Liver (tissue), 9 donors: ENCODE data around the gene TMEM86B. TPM values are rescaled to one million over a fixed set of nuclear protein-coding genes. Genes with fewer than 3 reads are reported as not detected.

ENCODE experiments used
- DNase-seq: peaks from one replicate; pipeline ENCODE4 v3.0.0-alpha.2; 2017; ENCODE audit warnings: low spot score
- H3K27ac ChIP-seq, 2 donors: one replicate each; pipeline ENCODE4 v1.7.0; 2013; ENCODE audit warnings: inconsistent platforms in 2 of 2, low read length in 2 of 2, control low read depth in 1 of 2, low read depth in 1 of 2, mild to moderate bottlenecking in 1 of 2
- H3K27me3 ChIP-seq, 4 donors: one replicate each; pipeline versions ENCODE4 v1.6.1 to v1.7.0; 2013; ENCODE audit warnings: low read length in 3 of 4, inconsistent platforms in 1 of 4, mild to moderate bottlenecking in 1 of 4, moderate library complexity in 1 of 4; ENCODE audit not compliant: control insufficient read depth in 4 of 4, insufficient read depth in 4 of 4
- H3K36me3 ChIP-seq, 4 donors: one replicate each; pipeline versions ENCODE4 v1.6.1 to v1.7.0; 2013; ENCODE audit warnings: low read length in 3 of 4, mild to moderate bottlenecking in 3 of 4, low read depth in 1 of 4, moderate library complexity in 1 of 4; ENCODE audit not compliant: control insufficient read depth in 4 of 4, insufficient read depth in 3 of 4
- H3K4me1 ChIP-seq, 4 donors: one replicate each; pipeline versions ENCODE4 v1.6.1 to v1.7.0; 2013; ENCODE audit warnings: low read length in 3 of 4, mild to moderate bottlenecking in 3 of 4, moderate library complexity in 1 of 4; ENCODE audit not compliant: control insufficient read depth in 4 of 4, insufficient read depth in 4 of 4
- H3K4me3 ChIP-seq, 3 donors: one replicate each; pipeline versions ENCODE4 v1.6.1 to v1.7.0; 2013; ENCODE audit warnings: low read length in 3 of 3, control low read depth in 1 of 3, low read depth in 1 of 3, mild to moderate bottlenecking in 1 of 3
- H3K9ac ChIP-seq, 2 donors: one replicate each; pipeline ENCODE4 v1.7.0; 2013; ENCODE audit warnings: low read length in 2 of 2, mild to moderate bottlenecking in 2 of 2, moderate library complexity in 2 of 2, control low read depth in 1 of 2, low read depth in 1 of 2
- H3K9me3 ChIP-seq, 4 donors: one replicate each; pipeline versions ENCODE4 v1.6.1 to v1.7.0; 2013; ENCODE audit warnings: low read length in 3 of 4; ENCODE audit not compliant: control insufficient read depth in 4 of 4
- ATF3 ChIP-seq: IDR thresholded peaks from 2 replicates; pipeline ENCODE4 v1.6.1; 2016; ENCODE audit warnings: antibody characterized with exemption
- CTCF ChIP-seq: fragments of 150-350 bp; IDR thresholded peaks from 2 replicates; pipeline ENCODE4 v1.5.1; 2017; ENCODE audit warnings: improper control_type of control experiment, low read depth, low read length; ENCODE audit not compliant: missing input control
- EGR1 ChIP-seq, 2 donors: IDR thresholded peaks; 2 replicates each; pipeline ENCODE4 v1.6.1; 2016 to 2018; ENCODE audit warnings: antibody characterized with exemption in 2 of 2, low read depth in 2 of 2
- FOXA1 ChIP-seq: IDR thresholded peaks from 2 replicates; pipeline ENCODE4 v1.6.1; 2016; ENCODE audit warnings: antibody characterized with exemption
- FOXA2 ChIP-seq: IDR thresholded peaks from 2 replicates; pipeline ENCODE4 v1.6.1; 2016; ENCODE audit warnings: antibody characterized with exemption
- GABPA ChIP-seq, 2 donors: IDR thresholded peaks in 1 of 2; conservative IDR thresholded peaks in 1 of 2; 2 replicates each; pipeline ENCODE4 v1.6.1; 2016; ENCODE audit warnings: antibody characterized with exemption in 2 of 2, mild to moderate bottlenecking in 1 of 2, moderate library complexity in 1 of 2
- HNF4A ChIP-seq, 2 donors: conservative IDR thresholded peaks; 2 replicates each; pipeline ENCODE4 v1.6.1; 2016; ENCODE audit warnings: antibody characterized with exemption in 2 of 2, mild to moderate bottlenecking in 2 of 2
- HNF4G ChIP-seq: IDR thresholded peaks from 2 replicates; pipeline ENCODE4 v1.6.1; 2016; ENCODE audit warnings: antibody characterized with exemption
- JUND ChIP-seq, 2 donors: IDR thresholded peaks; 2 replicates each; pipeline ENCODE4 v1.6.1; 2016; ENCODE audit warnings: antibody characterized with exemption in 2 of 2
- NR2F2 ChIP-seq: IDR thresholded peaks from 2 replicates; pipeline ENCODE4 v1.6.1; 2016; ENCODE audit warnings: antibody characterized with exemption
- RAD21 ChIP-seq, 2 donors: IDR thresholded peaks; 2 replicates each; pipeline ENCODE4 v1.6.1; 2016; ENCODE audit warnings: antibody characterized with exemption in 2 of 2, mild to moderate bottlenecking in 2 of 2
- RXRA ChIP-seq, 2 donors: IDR thresholded peaks; 2 replicates each; pipeline ENCODE4 v1.6.1; 2017 to 2018; ENCODE audit warnings: antibody characterized with exemption in 2 of 2, mild to moderate bottlenecking in 1 of 2
- SP1 ChIP-seq: IDR thresholded peaks from 2 replicates; pipeline ENCODE4 v1.6.1; 2018; ENCODE audit warnings: antibody characterized with exemption, mild to moderate bottlenecking
- TAF1 ChIP-seq: conservative IDR thresholded peaks from 2 replicates; pipeline ENCODE4 v1.6.1; 2016; ENCODE audit warnings: antibody characterized with exemption, mild to moderate bottlenecking
- YY1 ChIP-seq: IDR thresholded peaks from 2 replicates; pipeline ENCODE4 v1.6.1; 2016; ENCODE audit warnings: antibody characterized with exemption, mild to moderate bottlenecking
- ZBTB33 ChIP-seq: IDR thresholded peaks from 2 replicates; pipeline ENCODE4 v1.6.1; 2016; ENCODE audit warnings: antibody characterized with exemption
- WGBS: extraction: QIAGEN DNeasy Blood & Tissue Kit; methylation state at CpG from one replicate; pipeline ENCODE4 v1.1.7; 2013; 5-methylcytosine and 5-hydroxymethylcytosine counted together
- polyA plus RNA-seq, 2 donors: library from polyadenylated mRNA; stranded (reverse) in 1 of 2; unstranded in 1 of 2; fragments of 200-250 nt in 1 of 2; fragments of >200 nt in 1 of 2; fragmentation: Nextera tagmentation in 1 of 2; extraction: Ambion mirVana in 1 of 2; gene quantifications; one replicate each; pipeline versions ENCODE4 v1.2.1 to v1.2.3, GENCODE V29; 2013 to 2015
- total RNA-seq, 2 donors: library from RNA; depleted of rRNA; stranded (reverse); fragments of >200 nt; gene quantifications; one replicate each; pipeline ENCODE4 v1.2.3, GENCODE V29; 2014
- TF ChIP-seq, protein P1 (sequence below): IDR thresholded peaks from 2 replicates; pipeline ENCODE4 v1.6.1; 2016; ENCODE audit warnings: antibody characterized with exemption, mild to moderate bottlenecking
- TF ChIP-seq, protein P2 (sequence below): IDR thresholded peaks from 2 replicates; pipeline ENCODE4 v1.6.1; 2016; ENCODE audit warnings: antibody characterized with exemption
- donor health status: healthy.
- donor health status: healthy.
- donor health status: healthy.
- donor health status: healthy.
- donor health status: healthy.

TMEM86B gene
- total and polyA plus RNA-seq, 4 donors: 4.8 to 20.1 (median 16.6) TPM

DNA sequence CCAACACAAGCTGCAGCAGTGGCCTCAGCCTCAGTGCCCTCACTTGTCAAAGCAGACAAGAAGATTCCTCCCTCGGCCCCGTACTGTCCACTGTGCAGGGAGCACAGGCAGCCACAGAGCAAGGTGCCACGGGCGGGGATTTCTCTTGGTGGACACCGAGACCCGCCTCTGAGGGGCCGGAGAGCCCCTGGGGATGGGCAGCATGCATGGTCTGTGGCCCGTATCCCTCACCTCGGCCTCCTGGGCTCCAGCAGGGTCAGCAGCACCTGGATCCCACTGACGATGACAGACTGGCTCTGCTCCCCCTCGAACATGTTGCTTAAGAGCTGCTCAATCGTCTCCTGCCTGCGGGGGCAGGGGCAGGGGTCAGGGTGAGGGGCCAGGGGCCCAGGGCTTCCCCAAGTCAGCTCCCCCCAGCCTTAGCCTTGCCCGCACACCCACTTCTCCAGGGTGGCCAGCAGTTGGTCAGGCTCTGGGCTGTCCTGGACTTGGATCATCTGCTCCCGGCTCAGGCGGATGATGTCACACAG lies 13.4 kb upstream of the TMEM86B start:
- no peak for DNase-seq
- no peaks in the 10 kb centered on the region for H3K4me1 ChIP-seq
- no peak overlapping the region for H3K9ac ChIP-seq
- no peak overlapping the region for H3K27ac ChIP-seq
- no peaks in the 10 kb centered on the region for H3K9me3 ChIP-seq
- no peaks in the 10 kb centered on the region for H3K27me3 ChIP-seq
- no peak overlapping the region for H3K4me3 ChIP-seq
- H3K36me3 ChIP-seq: peaks cover 44 to 92% (median 51%) of the 10 kb centered on the region in 4 donors
- WGBS: 94% methylated on average over 16 of the region's 16 CpGs
- TF ChIP-seq RAD21 (IDR thresholded peaks at IDR 0.05) (no peak), EGR1 (IDR thresholded peaks at IDR 0.05; ENCODE audit: low read depth in 2 of 2) (no peak)

GRCh38 chr19:55241143-55241934 lies 12.8 kb upstream of the TMEM86B start:
- H3K27ac ChIP-seq: no peak overlapping the region
- no peak overlapping the region for H3K4me3 ChIP-seq
- DNase-seq: no peak
- no peaks in the 10 kb centered on the region for H3K4me1 ChIP-seq
- no peaks in the 10 kb centered on the region for H3K9me3 ChIP-seq
- 94% methylated on average over 37 of the region's 37 CpGs for WGBS
- no peaks in the 10 kb centered on the region for H3K27me3 ChIP-seq
- peaks cover 45 to 93% (median 52%) of the 10 kb centered on the region in 4 donors for H3K36me3 ChIP-seq
- TF ChIP-seq JUND (IDR thresholded peaks at IDR 0.05): no peak
- no peak for TF ChIP-seq RXRA (IDR thresholded peaks at IDR 0.05)
- no peak for TF ChIP-seq NR2F2
- TF ChIP-seq CTCF: no peak
- TF ChIP-seq YY1: no peak
- no peak for TF ChIP-seq ZBTB33
- TF ChIP-seq RAD21 (IDR thresholded peaks at IDR 0.05): no peak
- TF ChIP-seq TAF1: no peak
- no peak for TF ChIP-seq HNF4G
- no peak for TF ChIP-seq FOXA1
- TF ChIP-seq ATF3: no peak
- no peak for TF ChIP-seq FOXA2
- TF ChIP-seq SP1: no peak
- TF ChIP-seq, protein P1, sequence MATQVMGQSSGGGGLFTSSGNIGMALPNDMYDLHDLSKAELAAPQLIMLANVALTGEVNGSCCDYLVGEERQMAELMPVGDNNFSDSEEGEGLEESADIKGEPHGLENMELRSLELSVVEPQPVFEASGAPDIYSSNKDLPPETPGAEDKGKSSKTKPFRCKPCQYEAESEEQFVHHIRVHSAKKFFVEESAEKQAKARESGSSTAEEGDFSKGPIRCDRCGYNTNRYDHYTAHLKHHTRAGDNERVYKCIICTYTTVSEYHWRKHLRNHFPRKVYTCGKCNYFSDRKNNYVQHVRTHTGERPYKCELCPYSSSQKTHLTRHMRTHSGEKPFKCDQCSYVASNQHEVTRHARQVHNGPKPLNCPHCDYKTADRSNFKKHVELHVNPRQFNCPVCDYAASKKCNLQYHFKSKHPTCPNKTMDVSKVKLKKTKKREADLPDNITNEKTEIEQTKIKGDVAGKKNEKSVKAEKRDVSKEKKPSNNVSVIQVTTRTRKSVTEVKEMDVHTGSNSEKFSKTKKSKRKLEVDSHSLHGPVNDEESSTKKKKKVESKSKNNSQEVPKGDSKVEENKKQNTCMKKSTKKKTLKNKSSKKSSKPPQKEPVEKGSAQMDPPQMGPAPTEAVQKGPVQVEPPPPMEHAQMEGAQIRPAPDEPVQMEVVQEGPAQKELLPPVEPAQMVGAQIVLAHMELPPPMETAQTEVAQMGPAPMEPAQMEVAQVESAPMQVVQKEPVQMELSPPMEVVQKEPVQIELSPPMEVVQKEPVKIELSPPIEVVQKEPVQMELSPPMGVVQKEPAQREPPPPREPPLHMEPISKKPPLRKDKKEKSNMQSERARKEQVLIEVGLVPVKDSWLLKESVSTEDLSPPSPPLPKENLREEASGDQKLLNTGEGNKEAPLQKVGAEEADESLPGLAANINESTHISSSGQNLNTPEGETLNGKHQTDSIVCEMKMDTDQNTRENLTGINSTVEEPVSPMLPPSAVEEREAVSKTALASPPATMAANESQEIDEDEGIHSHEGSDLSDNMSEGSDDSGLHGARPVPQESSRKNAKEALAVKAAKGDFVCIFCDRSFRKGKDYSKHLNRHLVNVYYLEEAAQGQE: no peak
- TF ChIP-seq, protein P2, sequence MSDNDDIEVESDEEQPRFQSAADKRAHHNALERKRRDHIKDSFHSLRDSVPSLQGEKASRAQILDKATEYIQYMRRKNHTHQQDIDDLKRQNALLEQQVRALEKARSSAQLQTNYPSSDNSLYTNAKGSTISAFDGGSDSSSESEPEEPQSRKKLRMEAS: no peak
- TF ChIP-seq HNF4A (conservative IDR thresholded peaks at IDR 0.05): no peak
- no peak for TF ChIP-seq GABPA (IDR thresholded peaks at IDR 0.05 in 1 of 2, conservative IDR thresholded peaks at IDR 0.05 in 1 of 2)
- no peak overlapping the region for H3K9ac ChIP-seq
